ENCODE results near the gene MROH7. TPM values are rescaled to one million over a fixed set of nuclear protein-coding genes. Genes with fewer than 3 reads are reported as not detected.

MROH7 gene
- total and polyA plus RNA-seq, 9 of the 15 experiments (the other 6 are each of a cell fraction or from before 2014, with no cell fraction given): not detected

DNA sequence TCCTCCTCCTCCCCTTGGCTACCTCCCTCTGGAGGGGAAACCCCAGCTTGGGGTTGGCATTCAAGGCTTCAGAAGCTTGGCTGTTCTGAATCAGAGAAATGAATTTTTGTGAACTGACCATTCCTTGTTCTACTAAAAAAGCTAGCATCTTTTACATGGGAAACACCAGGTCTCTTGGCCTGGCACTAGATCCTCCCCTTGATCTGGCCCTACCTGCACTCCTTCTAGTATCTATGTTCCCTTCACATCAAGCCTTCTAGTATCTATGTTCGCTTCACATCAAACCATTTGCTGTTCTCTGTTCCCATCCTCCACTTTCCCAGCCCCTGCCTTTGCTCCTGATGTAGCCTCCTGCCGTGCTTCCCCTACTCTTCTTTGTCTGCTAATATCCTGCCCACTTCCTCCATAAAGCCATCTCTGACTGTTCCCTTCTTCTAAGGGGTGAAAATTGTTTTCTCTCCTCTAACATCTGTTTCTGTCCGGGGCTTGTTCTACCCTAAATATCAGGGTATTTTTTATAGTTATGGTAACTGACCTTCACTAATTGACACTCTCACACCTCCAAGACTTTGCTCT lies 44.0 kb upstream of the MROH7 start (continued):
- TF ChIP-seq POLR2H (tag; IDR thresholded peaks at IDR 0.05; ENCODE audit: low read depth) (no peak), KLF1 (tag; IDR thresholded peaks at IDR 0.05) (no peak), SMARCE1 (IDR thresholded peaks at IDR 0.05) (no peak), XRCC3 (IDR thresholded peaks at IDR 0.05) (no peak), HLTF (IDR thresholded peaks at IDR 0.05) (no peak)

DNA sequence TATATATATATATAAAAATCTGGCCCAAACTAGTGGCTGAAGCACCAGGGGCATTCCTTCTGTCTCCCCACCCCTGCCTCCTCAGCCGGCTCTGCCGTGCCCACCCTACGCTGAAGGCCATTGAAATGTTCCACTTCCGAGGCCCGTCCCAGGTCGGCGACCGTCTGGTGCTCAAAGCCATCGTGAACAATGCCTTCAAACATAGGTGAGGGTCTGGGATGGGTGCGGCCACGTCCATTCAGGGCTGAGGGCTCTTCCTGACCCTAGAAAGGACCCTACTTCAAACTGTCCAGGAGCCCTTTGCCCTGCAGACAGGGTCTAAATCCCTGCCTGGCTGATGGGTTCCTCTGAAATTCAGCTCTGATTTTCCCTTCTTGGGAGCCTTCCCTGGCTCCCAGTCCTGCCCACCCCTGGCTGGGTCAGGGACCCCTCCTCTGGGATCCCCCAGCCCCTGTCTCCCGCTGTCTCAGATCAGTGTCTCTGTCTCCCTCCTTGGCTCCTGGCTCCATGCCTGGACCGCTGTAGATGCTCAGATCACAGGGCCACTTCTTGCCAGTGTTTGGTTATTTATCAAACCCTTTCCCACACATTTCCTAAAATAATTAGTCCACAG lies 42.3 kb upstream of the MROH7 start:
- in situ Hi-C loops (cut with MboI): no loop called here
- intact Hi-C loops (cut with micrococcal nuclease): no loop called here
- Histone ChIP-seq H3K36me3 (ENCODE audit: control insufficient read depth, insufficient read depth, low read length) (no peaks in the 10 kb centered on the region), H4K20me1 (replicated peaks; ENCODE audit: control insufficient read depth, insufficient read depth, low read length) (0 out of 2 replicates have a peak, but pooled peaks cover 3% of the 10 kb centered on the region), H3K9me1 (ENCODE audit: control insufficient read depth, insufficient read depth, low read length) (no peaks in the 10 kb centered on the region), H3K79me2 (ENCODE audit: control insufficient read depth, insufficient read depth, low read length) (no peaks in the 10 kb centered on the region), H3K4me2 (ENCODE audit: insufficient read depth, low read length) (no peak overlapping the region), H3K27me3 (ENCODE audit: control insufficient read depth in 2 of 2, insufficient read depth in 2 of 2, low read length in 2 of 2) (peaks cover 37 to 66% of the 10 kb centered on the region in 2 experiments), H3K27ac (ENCODE audit: extremely low read depth, low read depth, low read length) (no peak overlapping the region), H2AFZ (ENCODE audit: low read depth, low read length) (no peak overlapping the region), H3K4me1 (replicated peaks in 1 of 2; ENCODE audit: control insufficient read depth in 2 of 2, insufficient read depth in 2 of 2, low read length in 2 of 2) (peaks cover 0 to 9% of the 10 kb centered on the region in 2 experiments; a peak in 1 of 5 replicates), H3K9ac (ENCODE audit: insufficient read depth in 1 of 2, low read depth in 2 of 2, low read length in 2 of 2) (no peak overlapping the region), H3K9me3 (replicated peaks; ENCODE audit: control insufficient read depth, insufficient read depth, low read depth, low read length) (no peaks in the 10 kb centered on the region), H3K4me3 (no peak overlapping the region)
- DNase-seq (ENCODE audit: extremely low read depth in 1 of 4, low spot score in 3 of 4) (no peak), ATAC-seq (no peak), FAIRE-seq (no peak)
- TF ChIP-seq HNRNPL (IDR thresholded peaks at IDR 0.05; ENCODE audit: low read depth, low read length) (no peak), POLR3A (IDR thresholded peaks at IDR 0.05; ENCODE audit: borderline replicate concordance, extremely low read depth, insufficient read depth, insufficient read length) (no peak), RB1 (IDR thresholded peaks at IDR 0.05; ENCODE audit: low read depth) (no peak), MCM2 (IDR thresholded peaks at IDR 0.05; ENCODE audit: low read depth) (no peak), MCM7 (IDR thresholded peaks at IDR 0.05) (no peak)
- ChIA-PET CTCF (ENCODE audit: low intra/inter-chr PET ratio) (no interaction called here), POLR2A (no interaction called here)
- 25% methylated on average over 12 of the region's 13 CpGs for WGBS (ENCODE audit: insufficient coverage, low coverage, missing lambda C conversion rate)
- no TSS peak for BruUV-seq (replicated peaks)
